SU-DHL-6 (cell line): ENCODE data around the gene FDX1.

Source experiments
- H2AFZ ChIP-seq: fragments of 200-600 bp; sonication (generic); 2 replicates; pipeline ENCODE4 v1.6.1; 2014; ENCODE audit warnings: low read depth, mild to moderate bottlenecking, moderate library complexity, mixed read lengths, antibody characterized with exemption, low read length; ENCODE audit not compliant: severe bottlenecking
- H3F3A ChIP-seq: fragments of 200-600 bp; shearing (Covaris generic); 2 replicates; pipeline ENCODE4 v1.6.0; 2016; ENCODE audit warnings: antibody characterized with exemption, mild to moderate bottlenecking; ENCODE audit not compliant: insufficient read depth
- H3K27ac ChIP-seq: fragments of 200-600 bp; sonication (generic); 2 replicates; pipeline ENCODE4 v1.5.1; 2016; ENCODE audit warnings: low read depth, mild to moderate bottlenecking, low read length, moderate library complexity, mixed read lengths
- H3K27me3 ChIP-seq: fragments of 200-600 bp; sonication (generic), shearing (Covaris generic); 2 replicates; pipeline ENCODE4 v1.6.0; 2014; ENCODE audit warnings: mild to moderate bottlenecking, low read length
- H3K36me3 ChIP-seq: fragments of 200-600 bp; sonication (generic); 2 replicates; pipeline ENCODE4 v1.6.1; 2014; ENCODE audit warnings: mild to moderate bottlenecking, low read length, mixed read lengths
- H3K4me2 ChIP-seq: fragments of 300-600, 200-600 bp; shearing (Covaris generic), sonication (generic); 2 replicates; pipeline ENCODE4 v1.6.0; 2014; ENCODE audit warnings: low read length, low read depth, mild to moderate bottlenecking; ENCODE audit not compliant: poor library complexity, severe bottlenecking
- H3K4me3 ChIP-seq: fragments of 200-600 bp; sonication (generic); 2 replicates; pipeline ENCODE4 v1.5.1; 2014; ENCODE audit warnings: antibody characterized with exemption, low read length, mild to moderate bottlenecking, mixed read lengths; ENCODE audit not compliant: insufficient read depth, poor library complexity, severe bottlenecking
- H3K79me2 ChIP-seq: fragments of 200-600 bp; sonication (generic); 2 replicates; pipeline ENCODE4 v1.6.1; 2014; ENCODE audit warnings: mild to moderate bottlenecking, low read length, moderate library complexity; ENCODE audit not compliant: insufficient read depth
- H3K9ac ChIP-seq: fragments of 200-600 bp; sonication (generic); 2 replicates; pipeline ENCODE4 v1.7.0; 2014; ENCODE audit warnings: mild to moderate bottlenecking, low read length
- H3K9me2 ChIP-seq: fragments of 200-600 bp; sonication (generic); replicated peaks from 2 replicates; pipeline ENCODE4 v1.6.1; 2014; ENCODE audit warnings: low read length; ENCODE audit not compliant: insufficient read depth
- H3K9me3 ChIP-seq: fragments of 200-600 bp; sonication (generic); 2 replicates; pipeline ENCODE4 v1.6.1; 2014; ENCODE audit warnings: low read length, mixed read lengths; ENCODE audit not compliant: insufficient read depth
- H4K20me1 ChIP-seq: fragments of 200-600 bp; sonication (generic); 2 replicates; pipeline ENCODE4 v1.6.1; 2014; ENCODE audit warnings: low read depth, mild to moderate bottlenecking, antibody characterized with exemption, low read length, moderate library complexity, mixed read lengths
- CTCF ChIP-seq: fragments of 200-600 bp; sonication (generic); IDR thresholded peaks from one replicate; pipeline ENCODE4 v1.5.1; 2017; ENCODE audit warnings: antibody characterized with exemption, mild to moderate bottlenecking, low read length, moderate library complexity; ENCODE audit not compliant: insufficient read depth, poor library complexity, severe bottlenecking
- EZH2phosphoT487 ChIP-seq: fragments of 200-600 bp; sonication (generic), shearing (Covaris generic); conservative IDR thresholded peaks from 2 replicates; pipeline ENCODE4 v1.6.1; 2018; ENCODE audit warnings: mild to moderate bottlenecking, antibody characterized with exemption, low read length, moderate library complexity, mixed read lengths

FDX1 gene

GRCh38 chr11:110431051-110431672, 1.4 kb downstream of the FDX1 start:
- Histone ChIP-seq H3K79me2 (peaks cover 59% of the 10 kb centered on the region), H3K9me2 (no peaks in the 10 kb centered on the region), H4K20me1 (peaks cover 3% of the 10 kb centered on the region; the same call in 1 of the 2 replicates), H3K9me3 (no peaks in the 10 kb centered on the region), H3K36me3 (no peaks in the 10 kb centered on the region), H3F3A (peaks cover 15% of the 10 kb centered on the region), H2AFZ (peak overlapping the region; percentile 70), H3K9ac (peak overlapping the region; percentile 97), H3K27me3 (no peaks in the 10 kb centered on the region), H3K4me3 (peak overlapping the region; percentile 73), H3K4me2 (peak overlapping the region; percentile 79), H3K27ac (peak overlapping the region; percentile 81)
- no peak for TF ChIP-seq EZH2phosphoT487
- no peak for TF ChIP-seq CTCF

GRCh38 chr11:110431674-110432073, 1.9 kb downstream of the FDX1 start:
- H4K20me1 ChIP-seq: peaks cover 3% of the 10 kb centered on the region; the same call in 1 of the 2 replicates
- peak overlapping the region; percentile 79 for H3K4me2 ChIP-seq
- peaks cover 63% of the 10 kb centered on the region for H3K79me2 ChIP-seq
- H3K36me3 ChIP-seq: no peaks in the 10 kb centered on the region
- no peaks in the 10 kb centered on the region for H3K27me3 ChIP-seq
- peak overlapping the region; percentile 81; the same call in 1 of the 2 replicates for H3K27ac ChIP-seq
- peaks cover 15% of the 10 kb centered on the region for H3F3A ChIP-seq
- no peaks in the 10 kb centered on the region for H3K9me2 ChIP-seq
- H3K4me3 ChIP-seq: peak overlapping the region; percentile 73
- no peaks in the 10 kb centered on the region for H3K9me3 ChIP-seq
- no peak for TF ChIP-seq EZH2phosphoT487
- no peak for TF ChIP-seq CTCF
- H2AFZ ChIP-seq: no peak overlapping the region
- peak overlapping the region; percentile 97 for H3K9ac ChIP-seq

GRCh38 chr11:110432713-110433392, 3.1 kb downstream of the FDX1 start:
- H3K9me3 ChIP-seq: no peaks in the 10 kb centered on the region
- H3K79me2 ChIP-seq: peaks cover 75% of the 10 kb centered on the region
- no peaks in the 10 kb centered on the region for H3K9me2 ChIP-seq
- peaks cover 6% of the 10 kb centered on the region; the same call in 1 of the 2 replicates for H3K36me3 ChIP-seq
- H4K20me1 ChIP-seq: peaks cover 3% of the 10 kb centered on the region; the same call in 1 of the 2 replicates
- H3F3A ChIP-seq: peaks cover 15% of the 10 kb centered on the region
- no peak overlapping the region for H3K4me3 ChIP-seq
- H3K9ac ChIP-seq: no peak overlapping the region
- H3K4me2 ChIP-seq: peak overlapping the region; percentile 79
- TF ChIP-seq CTCF (no peak), EZH2phosphoT487 (no peak)
- no peak overlapping the region for H2AFZ ChIP-seq
- no peak overlapping the region for H3K27ac ChIP-seq
- no peaks in the 10 kb centered on the region for H3K27me3 ChIP-seq
